GM11168 (cell line): Measurements from ENCODE around the gene BAD.

Experiments
- in situ Hi-C: fragments of 300-500 bp; cut with MboI; formaldehyde crosslinking; loops from one replicate; pipeline ENCODE4 v1.12.0; 2022; ENCODE audit warnings: low sequenced_read_pairs; ENCODE audit not compliant: unreplicated experiment

Gene BAD

DNA sequence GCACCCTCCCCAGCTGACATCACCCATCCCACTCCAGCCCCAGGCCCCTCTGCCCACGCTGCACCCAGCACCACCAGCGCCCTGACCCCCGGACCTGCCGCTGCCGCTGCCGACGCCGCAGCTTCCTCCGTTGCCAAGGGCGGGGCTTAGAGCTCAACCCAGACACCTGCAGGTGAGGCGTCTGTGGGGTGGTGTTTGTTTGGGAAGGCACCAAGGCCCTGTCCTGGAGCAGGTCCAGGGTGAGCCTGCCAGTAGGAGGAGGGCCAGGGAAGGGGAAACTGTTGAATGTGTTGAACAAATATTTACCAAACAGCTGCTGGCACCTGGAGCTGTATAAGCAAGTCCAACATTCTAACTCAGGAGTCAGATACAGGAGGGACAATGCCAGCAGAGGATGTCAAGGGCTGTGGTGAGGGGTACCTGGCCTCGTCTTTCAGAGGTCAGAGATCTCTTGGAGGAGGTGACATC, 46.9 kb downstream of the BAD start:
- in situ Hi-C loops = no loop called here

GRCh38 chr11:64235437-64236161, 48.9 kb downstream of the BAD start:
- in situ Hi-C loops = no loop called here

- in situ Hi-C loops = no loop called here
Observed at GRCh38 chr11:64234647-64235379, 49.7 kb downstream of the BAD start.

DNA sequence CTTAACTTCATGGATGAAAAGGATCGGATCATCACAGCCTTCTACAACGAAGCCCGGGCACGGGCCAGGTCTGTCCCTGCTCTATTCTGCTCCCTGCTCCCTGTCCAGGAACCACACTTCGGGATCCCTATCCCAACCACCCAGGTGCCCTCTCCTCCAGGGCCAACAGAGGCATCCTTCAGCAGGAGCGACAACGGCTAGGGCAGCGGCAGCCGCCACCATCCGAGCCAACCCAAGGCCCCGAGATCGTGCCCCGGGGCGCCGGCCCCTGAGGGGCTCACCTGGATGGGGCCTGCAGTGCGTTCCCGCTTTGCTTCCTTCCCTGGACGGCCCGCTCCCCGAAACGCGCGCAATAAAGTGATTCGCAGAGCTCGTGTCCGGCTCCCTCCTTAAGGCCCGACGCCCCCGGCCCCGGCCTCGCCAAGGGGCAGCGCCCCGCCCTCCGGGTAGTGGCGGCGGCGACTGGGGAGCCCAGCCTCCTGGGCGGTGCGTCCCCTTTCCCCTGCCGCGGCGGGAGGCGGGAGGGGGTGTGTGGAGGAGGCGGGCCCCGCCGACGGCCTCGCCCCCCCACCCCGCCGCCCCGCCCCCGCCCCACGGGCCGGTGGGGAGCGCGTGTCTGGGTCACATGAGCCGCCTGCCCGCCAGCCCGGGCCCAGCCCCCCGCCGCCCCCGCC, 50.4 kb downstream of the BAD start, which contains the start of gene VEGFB:
Gene VEGFB (plus strand): TSS at position 672 of the 674 bp plus-strand sequence. CDS start 250 bp downstream, outside the sequence.
- in situ Hi-C loops = no loop called here

- in situ Hi-C loops = no loop called here
Observed at GRCh38 chr11:64232967-64233315, 51.5 kb downstream of the BAD start.

GRCh38 chr11:64232182-64232966, 52.1 kb downstream of the BAD start:
- in situ Hi-C loops = no loop called here

DNA sequence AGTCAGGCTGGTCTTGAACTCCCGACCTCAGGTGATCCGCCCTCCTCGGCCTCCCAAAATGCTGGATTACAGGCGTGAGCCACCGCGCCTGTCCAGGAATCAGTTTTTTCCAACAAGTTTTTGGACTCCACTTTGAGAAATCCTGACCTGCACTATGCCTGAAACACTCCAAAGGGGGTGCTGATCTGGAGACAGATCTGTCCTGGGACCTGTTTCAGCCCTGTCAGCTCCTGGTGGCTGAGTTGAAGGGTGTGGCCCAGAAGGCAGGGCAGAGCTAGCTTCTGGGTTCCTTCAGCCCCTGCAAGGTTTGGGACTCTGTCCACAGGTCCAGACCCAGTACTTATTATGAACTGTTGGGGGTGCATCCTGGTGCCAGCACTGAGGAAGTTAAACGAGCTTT, 52.9 kb downstream of the BAD start:
- in situ Hi-C loops = no loop called here

DNA sequence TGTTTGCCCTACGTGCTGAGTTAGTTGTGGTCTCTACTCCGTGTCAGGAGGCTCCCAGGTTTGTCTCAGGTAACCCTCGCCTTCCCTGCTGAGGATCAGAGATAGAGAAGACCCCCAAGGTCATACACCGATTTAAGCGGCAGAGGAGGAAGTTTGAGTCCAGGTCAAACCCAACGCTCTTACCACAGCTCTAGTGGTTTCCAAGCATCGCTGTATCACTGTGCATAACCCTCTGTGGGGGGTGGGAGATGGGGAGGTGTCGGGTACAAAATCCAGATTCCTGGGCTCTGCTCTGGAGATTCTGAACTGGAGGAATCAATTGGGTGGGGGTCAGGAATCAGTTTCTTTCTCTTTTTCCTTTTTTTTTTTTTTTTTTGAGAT, 53.5 kb downstream of the BAD start:
- in situ Hi-C loops = no loop called here

DNA sequence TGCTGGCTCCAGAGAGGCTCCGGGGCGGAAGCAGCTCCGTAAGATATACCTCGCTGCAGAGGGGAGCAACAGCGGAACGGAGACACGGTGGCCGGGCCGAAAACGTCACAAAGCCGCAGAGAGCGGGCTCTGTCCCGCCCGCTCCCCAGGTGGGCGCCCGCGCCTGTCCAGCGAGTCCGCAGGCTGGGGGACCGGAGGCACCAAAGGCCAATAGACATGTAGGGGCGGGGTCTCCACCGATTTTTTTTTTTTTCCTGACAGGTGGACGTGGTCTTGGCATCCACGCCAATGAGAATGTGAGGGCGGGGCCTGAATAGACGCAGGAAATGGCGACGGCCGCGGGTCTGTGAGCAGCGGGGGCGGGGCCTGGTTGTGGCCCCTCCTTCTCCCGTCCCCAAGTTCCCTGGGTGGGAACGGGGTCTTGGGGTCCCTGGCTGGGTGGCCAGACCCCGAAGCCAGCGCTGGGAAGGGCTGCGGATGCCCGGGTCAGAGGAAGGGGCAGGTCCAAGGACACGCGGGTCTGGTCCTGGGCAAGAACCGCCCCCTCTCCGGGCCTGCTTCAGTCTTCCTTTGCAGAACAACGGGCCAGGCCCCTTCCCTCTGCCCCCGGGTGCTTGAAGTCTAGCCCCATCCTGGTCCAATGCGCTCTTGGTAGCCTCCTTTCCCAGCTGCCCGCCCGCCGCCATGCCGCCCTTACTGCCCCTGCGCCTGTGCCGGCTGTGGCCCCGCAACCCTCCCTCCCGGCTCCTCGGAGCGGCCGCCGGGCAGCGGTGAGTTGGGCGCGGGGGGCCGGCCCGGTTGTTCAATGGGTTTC, 54.1 kb downstream of the BAD start, which contains the start of gene DNAJC4:
Gene DNAJC4 (plus strand): TSS at position 378 of the 814 bp plus-strand sequence. CDS start 307 bp downstream, at position 685.
- in situ Hi-C loops = no loop called here

GRCh38 chr11:64229744-64230170, 54.7 kb downstream of the BAD start:
- in situ Hi-C loops = no loop called here

DNA sequence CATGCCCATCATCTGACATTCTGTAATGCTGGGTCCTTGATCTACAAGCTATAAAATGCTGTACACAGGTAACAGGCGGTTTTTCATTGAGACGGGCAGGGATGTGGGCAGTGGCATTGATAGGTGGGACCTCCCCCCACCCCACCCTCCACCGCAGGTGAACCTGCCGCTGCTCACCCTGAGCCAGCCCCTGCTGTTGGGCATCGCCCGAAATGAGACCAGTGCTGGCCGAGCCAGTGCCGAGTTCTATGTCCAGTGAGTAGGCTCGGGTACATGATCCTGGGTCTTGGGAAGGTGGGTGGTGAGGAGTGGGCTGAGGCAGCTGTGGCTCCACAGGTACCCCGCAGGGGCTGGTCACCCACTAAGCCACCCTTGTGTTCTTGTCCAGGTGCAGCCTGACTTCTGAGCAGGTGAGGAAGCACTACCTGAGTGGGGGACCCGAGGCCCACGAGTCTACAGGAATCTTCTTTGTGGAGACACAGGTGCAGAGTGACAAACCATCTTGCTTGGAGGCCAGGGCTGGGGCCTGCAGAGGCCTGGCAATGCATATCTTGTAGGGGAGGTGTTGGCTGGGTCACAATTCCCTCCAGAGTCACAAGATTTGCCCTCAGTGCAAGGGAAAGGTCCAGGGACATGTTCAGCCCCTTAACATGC, 55.2 kb downstream of the BAD start:
- in situ Hi-C loops = no loop called here

DNA sequence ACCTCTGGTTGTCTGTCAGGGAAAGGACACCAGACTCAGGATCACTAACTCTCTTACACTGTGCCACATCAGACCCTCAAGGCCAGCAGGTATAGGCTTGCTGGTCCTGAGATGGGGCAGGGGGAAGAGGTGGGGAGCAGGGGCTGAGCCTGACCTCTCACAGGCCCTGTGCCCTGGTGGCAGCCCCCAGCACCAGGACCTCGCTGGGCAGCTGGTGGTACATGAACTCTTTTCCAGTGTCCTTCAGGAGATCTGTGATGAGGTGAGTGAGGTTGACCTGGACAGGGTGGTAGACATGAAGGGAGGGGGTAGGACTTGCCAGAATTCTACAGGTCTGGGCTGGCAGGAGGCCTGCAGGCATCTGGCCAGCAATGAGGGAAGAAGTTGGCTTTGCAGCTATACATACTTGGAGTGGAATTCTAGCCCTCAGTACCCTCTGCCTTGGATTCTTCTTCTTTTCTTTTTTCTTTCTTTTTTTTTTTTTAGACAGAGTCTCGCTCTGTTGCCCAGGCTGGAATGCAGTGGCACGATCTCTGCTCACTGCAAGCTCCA, 57.0 kb downstream of the BAD start:
- in situ Hi-C loops = no loop called here

GRCh38 chr11:64226507-64227051, 57.9 kb downstream of the BAD start:
- in situ Hi-C loops = no loop called here

- in situ Hi-C loops = no loop called here
Observed at GRCh38 chr11:64225608-64226506, 58.6 kb downstream of the BAD start, which contains the start of the genes NUDT22 and TRPT1. Gene NUDT22 (plus strand): TSS chr11:64226274. CDS start chr11:64226653, 379 bp downstream. Gene TRPT1 (minus strand): TSS chr11:64226186. CDS start chr11:64225860, 326 bp downstream.

- in situ Hi-C loops = no loop called here
Observed at GRCh38 chr11:64224891-64225607, 59.4 kb downstream of the BAD start.

- in situ Hi-C loops = no loop called here
Observed at GRCh38 chr11:64224151-64224890, 60.1 kb downstream of the BAD start.
